ENCODE measurements around the gene RPTOR. TPM values are rescaled to one million over a fixed set of nuclear protein-coding genes. Genes with fewer than 3 reads are reported as not detected.

The RPTOR gene
- total RNA-seq, 1 donor from 2014 or later = 32.0 TPM

- peaks cover 63% of the 10 kb centered on the region for H3K79me2 ChIP-seq (ENCODE audit: insufficient read depth, low read length)
- no peaks in the 10 kb centered on the region for H3K36me3 ChIP-seq (ENCODE audit: insufficient read depth, low read length)
- no peak overlapping the region for H3K27ac ChIP-seq (ENCODE audit: low read depth, low read length)
- DNase-seq (ENCODE audit: low read depth) (peak; percentile 49), FAIRE-seq (no peak)
- H3K4me3 Mint-ChIP-seq (ENCODE audit: unreplicated experiment) = no peak overlapping the region
- peaks cover 8% of the 10 kb centered on the region for H3K36me3 Mint-ChIP-seq (ENCODE audit: low read depth, unreplicated experiment)
- no peaks in the 10 kb centered on the region for H3K27me3 Mint-ChIP-seq (ENCODE audit: low read depth, unreplicated experiment)
- H3K9me3 ChIP-seq (ENCODE audit: insufficient read depth, low read depth, low read length) = no peaks in the 10 kb centered on the region
- TF ChIP-seq EZH2 (IDR thresholded peaks at IDR 0.05; ENCODE audit: insufficient read depth, low read length) = no peak
- H3K9me3 Mint-ChIP-seq (ENCODE audit: unreplicated experiment) = no peaks in the 10 kb centered on the region
- H3K4me1 ChIP-seq (ENCODE audit: insufficient read depth, low read length) = peaks cover 16% of the 10 kb centered on the region
- H2AFZ ChIP-seq (ENCODE audit: low read depth, low read length) = no peak overlapping the region
- no peak overlapping the region for H3K4me3 ChIP-seq (ENCODE audit: insufficient read depth, low read depth, low read length)
- peak overlapping the region; percentile 42 for H3K4me2 ChIP-seq (ENCODE audit: low read length)
- H3K27ac Mint-ChIP-seq (ENCODE audit: unreplicated experiment) = peak overlapping the region; percentile 11
- no peaks in the 10 kb centered on the region for H3K27me3 ChIP-seq (ENCODE audit: insufficient read depth, low read length)
- H3K9ac ChIP-seq (ENCODE audit: low read length) = no peak overlapping the region
- H3K4me1 Mint-ChIP-seq (ENCODE audit: low read depth, unreplicated experiment) = peaks cover 19% of the 10 kb centered on the region
- peaks cover 56% of the 10 kb centered on the region for H4K20me1 ChIP-seq (ENCODE audit: insufficient read depth, low read length)
Observed at GRCh38 chr17:80673152-80673920, 128.7 kb downstream of the RPTOR start.

- Histone ChIP-seq H3K4me1 (ENCODE audit: insufficient read depth, low read length) (peaks cover 30% of the 10 kb centered on the region), H4K20me1 (ENCODE audit: insufficient read depth, low read length) (peaks cover 49% of the 10 kb centered on the region), H2AFZ (ENCODE audit: low read depth, low read length) (no peak overlapping the region), H3K27ac (ENCODE audit: low read depth, low read length) (no peak overlapping the region), H3K36me3 (ENCODE audit: insufficient read depth, low read length) (no peaks in the 10 kb centered on the region), H3K4me3 (ENCODE audit: insufficient read depth, low read depth, low read length) (no peak overlapping the region), H3K4me2 (ENCODE audit: low read length) (no peak overlapping the region), H3K9ac (ENCODE audit: low read length) (no peak overlapping the region), H3K9me3 (ENCODE audit: insufficient read depth, low read depth, low read length) (no peaks in the 10 kb centered on the region), H3K79me2 (ENCODE audit: insufficient read depth, low read length) (peaks cover 57% of the 10 kb centered on the region), H3K27me3 (ENCODE audit: insufficient read depth, low read length) (no peaks in the 10 kb centered on the region)
- TF ChIP-seq CTCF (IDR thresholded peaks at IDR 0.05; ENCODE audit: insufficient read depth, low read depth, low read length) = no peak
- no peak for TF ChIP-seq EZH2 (IDR thresholded peaks at IDR 0.05; ENCODE audit: insufficient read depth, low read length)
- Mint-ChIP-seq H3K27me3 (ENCODE audit: low read depth, unreplicated experiment) (no peaks in the 10 kb centered on the region), H3K4me3 (ENCODE audit: unreplicated experiment) (no peak overlapping the region), H3K36me3 (ENCODE audit: low read depth, unreplicated experiment) (peaks cover 4% of the 10 kb centered on the region), H3K9me3 (ENCODE audit: unreplicated experiment) (no peaks in the 10 kb centered on the region), H3K4me1 (ENCODE audit: low read depth, unreplicated experiment) (peaks cover 28% of the 10 kb centered on the region), H3K27ac (ENCODE audit: unreplicated experiment) (no peak overlapping the region)
- no peak for DNase-seq (ENCODE audit: low read depth)
- no peak for FAIRE-seq
Observed at GRCh38 chr17:80675438-80676095, 130.9 kb downstream of the RPTOR start.

GRCh38 chr17:80676096-80676466 lies 131.4 kb downstream of the RPTOR start:
- no peak for FAIRE-seq

More at GRCh38 chr17:80676096-80676466, 131.4 kb downstream of the RPTOR start:
- Histone ChIP-seq H3K27ac (ENCODE audit: low read depth, low read length) (no peak overlapping the region), H3K4me1 (ENCODE audit: insufficient read depth, low read length) (peaks cover 30% of the 10 kb centered on the region), H3K4me2 (ENCODE audit: low read length) (no peak overlapping the region), H3K27me3 (ENCODE audit: insufficient read depth, low read length) (no peaks in the 10 kb centered on the region), H3K4me3 (ENCODE audit: insufficient read depth, low read depth, low read length) (no peak overlapping the region), H2AFZ (ENCODE audit: low read depth, low read length) (no peak overlapping the region), H3K9ac (ENCODE audit: low read length) (no peak overlapping the region), H4K20me1 (ENCODE audit: insufficient read depth, low read length) (peaks cover 44% of the 10 kb centered on the region), H3K79me2 (ENCODE audit: insufficient read depth, low read length) (peaks cover 57% of the 10 kb centered on the region), H3K36me3 (ENCODE audit: insufficient read depth, low read length) (no peaks in the 10 kb centered on the region), H3K9me3 (ENCODE audit: insufficient read depth, low read depth, low read length) (no peaks in the 10 kb centered on the region)
- Mint-ChIP-seq H3K4me1 (ENCODE audit: low read depth, unreplicated experiment) (peaks cover 28% of the 10 kb centered on the region), H3K9me3 (ENCODE audit: unreplicated experiment) (no peaks in the 10 kb centered on the region), H3K4me3 (ENCODE audit: unreplicated experiment) (no peak overlapping the region), H3K36me3 (ENCODE audit: low read depth, unreplicated experiment) (peaks cover under 1% of the 10 kb centered on the region), H3K27ac (ENCODE audit: unreplicated experiment) (no peak overlapping the region), H3K27me3 (ENCODE audit: low read depth, unreplicated experiment) (no peaks in the 10 kb centered on the region)
- DNase-seq (ENCODE audit: low read depth) = no peak
- TF ChIP-seq EZH2 (IDR thresholded peaks at IDR 0.05; ENCODE audit: insufficient read depth, low read length) (no peak), CTCF (IDR thresholded peaks at IDR 0.05; ENCODE audit: insufficient read depth, low read depth, low read length) (no peak)
